H7 (cell line): Measurements from ENCODE around the gene CDV3. TPM values are rescaled to one million over a fixed set of nuclear protein-coding genes. Genes with fewer than 3 reads are reported as not detected.

Experiments
- DNase-seq: peaks from one replicate; pipeline ENCODE4 v3.0.0; 2012
- H3K27me3 ChIP-seq: 2 replicates; pipeline ENCODE4 v1.6.0; 2011; ENCODE audit warnings: mild to moderate bottlenecking, low read length; ENCODE audit not compliant: control insufficient read depth, insufficient read depth
- H3K36me3 ChIP-seq: replicated peaks from 2 replicates; pipeline ENCODE4 v1.5.1; 2011; ENCODE audit warnings: low read length; ENCODE audit not compliant: control insufficient read depth, insufficient read depth
- H3K4me3 ChIP-seq: 2 replicates; pipeline ENCODE4 v1.5.1; 2011; ENCODE audit warnings: low read depth, mild to moderate bottlenecking, control low read depth, low read length, moderate library complexity; ENCODE audit not compliant: insufficient read depth
- total RNA-seq: library from RNA; depleted of rRNA; stranded (reverse); fragments of >200 nt; shearing (Covaris generic); gene quantifications from 2 replicates; pipeline ENCODE4 v1.2.3, GENCODE V29; 2014

The CDV3 gene
- total RNA-seq, 1 experiment from 2014 or later = 89.7 TPM

DNA sequence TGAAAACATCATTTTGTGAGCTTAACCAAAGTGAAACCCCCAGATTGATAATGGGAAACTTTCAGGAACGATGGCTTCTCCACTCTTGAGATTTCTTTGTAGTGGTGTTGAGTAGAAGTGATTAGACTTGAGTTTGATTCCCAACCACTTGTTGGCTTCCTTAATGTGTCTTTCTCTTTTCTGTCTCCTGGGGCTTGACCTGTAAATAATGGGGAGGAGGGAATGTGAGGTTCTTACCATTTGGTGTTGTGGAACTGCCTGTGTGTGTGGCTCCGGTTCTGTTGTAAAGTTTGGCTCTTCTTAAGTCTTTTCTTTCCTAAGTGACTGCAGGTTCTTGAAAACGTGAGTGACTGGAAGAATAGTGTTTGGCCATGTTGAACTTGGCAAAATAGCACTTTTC lies 2.7 kb downstream of the CDV3 start:
- no peaks in the 10 kb centered on the region for H3K27me3 ChIP-seq
- peaks cover 19% of the 10 kb centered on the region for H3K36me3 ChIP-seq
- DNase-seq = no peak
- no peak overlapping the region for H3K4me3 ChIP-seq

- peak; percentile 63 for DNase-seq
- no peak overlapping the region for H3K4me3 ChIP-seq
- H3K27me3 ChIP-seq = no peaks in the 10 kb centered on the region
- peaks cover 31% of the 10 kb centered on the region for H3K36me3 ChIP-seq
Measured at GRCh38 chr3:133578548-133579191, 5.2 kb downstream of the CDV3 start.

GRCh38 chr3:133583396-133583795 lies 9.9 kb downstream of the CDV3 start:
- H3K36me3 ChIP-seq = peaks cover 47% of the 10 kb centered on the region
- no peak for DNase-seq
- no peak overlapping the region for H3K4me3 ChIP-seq
- H3K27me3 ChIP-seq = no peaks in the 10 kb centered on the region

GRCh38 chr3:133588035-133588434 lies 14.5 kb downstream of the CDV3 start:
- DNase-seq = no peak
- H3K27me3 ChIP-seq = no peaks in the 10 kb centered on the region
- H3K4me3 ChIP-seq = no peak overlapping the region
- peaks cover 36% of the 10 kb centered on the region for H3K36me3 ChIP-seq

- no peak for DNase-seq
- H3K36me3 ChIP-seq = peaks cover 28% of the 10 kb centered on the region
- H3K27me3 ChIP-seq = no peaks in the 10 kb centered on the region
- no peak overlapping the region for H3K4me3 ChIP-seq
Measured at GRCh38 chr3:133588784-133589465, 15.4 kb downstream of the CDV3 start.

GRCh38 chr3:133589503-133589902 lies 16.0 kb downstream of the CDV3 start:
- Histone ChIP-seq H3K27me3 (no peaks in the 10 kb centered on the region), H3K36me3 (peaks cover 26% of the 10 kb centered on the region), H3K4me3 (no peak overlapping the region)
- DNase-seq = no peak

DNA sequence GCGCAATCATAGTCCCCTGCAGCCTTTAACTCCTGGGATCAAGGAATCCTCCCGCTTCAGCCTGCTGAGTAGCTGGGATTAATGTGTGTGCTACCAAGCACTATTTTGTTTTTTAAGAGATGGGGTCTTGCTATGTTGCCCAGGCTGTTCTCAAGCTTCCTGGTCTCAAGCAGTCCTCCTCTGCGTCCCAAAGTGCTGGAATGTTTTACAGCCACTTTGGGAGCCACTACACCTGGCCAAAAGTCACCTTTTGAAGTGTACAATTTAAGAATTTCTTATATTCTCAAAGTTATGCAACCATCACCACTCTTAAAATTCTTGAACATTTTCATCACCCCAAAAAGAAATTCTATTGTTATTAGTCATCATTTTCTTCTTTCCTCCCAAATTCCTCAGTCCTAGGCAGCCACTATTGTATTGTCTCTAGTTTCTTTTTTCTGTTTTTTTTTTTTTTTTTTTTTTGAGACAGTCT lies 17.8 kb downstream of the CDV3 start:
- no peak for DNase-seq
- Histone ChIP-seq H3K27me3 (no peaks in the 10 kb centered on the region), H3K36me3 (peaks cover 16% of the 10 kb centered on the region), H3K4me3 (no peak overlapping the region)

DNA sequence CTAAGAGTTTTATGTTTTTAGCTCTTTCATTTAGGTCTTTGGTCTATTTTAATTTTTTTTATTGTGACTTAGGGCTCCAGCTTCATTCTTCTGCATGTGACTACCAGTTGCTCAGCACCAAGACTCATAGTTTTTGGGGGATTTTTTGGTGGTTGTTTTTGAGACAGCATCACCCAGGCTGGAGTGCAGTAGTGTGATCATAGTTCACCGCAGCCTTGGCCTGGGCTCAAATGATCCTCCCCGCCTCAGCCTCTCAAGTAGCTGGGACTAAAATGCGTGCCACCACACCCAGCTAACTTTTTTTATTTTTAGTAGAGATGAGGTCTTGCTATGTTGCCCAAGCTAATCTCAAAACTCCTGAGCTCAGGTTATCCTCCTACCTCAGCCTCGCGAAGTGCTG lies 19.4 kb downstream of the CDV3 start:
- H3K36me3 ChIP-seq = peaks cover 7% of the 10 kb centered on the region
- no peak for DNase-seq
- no peaks in the 10 kb centered on the region for H3K27me3 ChIP-seq
- H3K4me3 ChIP-seq = no peak overlapping the region

DNA sequence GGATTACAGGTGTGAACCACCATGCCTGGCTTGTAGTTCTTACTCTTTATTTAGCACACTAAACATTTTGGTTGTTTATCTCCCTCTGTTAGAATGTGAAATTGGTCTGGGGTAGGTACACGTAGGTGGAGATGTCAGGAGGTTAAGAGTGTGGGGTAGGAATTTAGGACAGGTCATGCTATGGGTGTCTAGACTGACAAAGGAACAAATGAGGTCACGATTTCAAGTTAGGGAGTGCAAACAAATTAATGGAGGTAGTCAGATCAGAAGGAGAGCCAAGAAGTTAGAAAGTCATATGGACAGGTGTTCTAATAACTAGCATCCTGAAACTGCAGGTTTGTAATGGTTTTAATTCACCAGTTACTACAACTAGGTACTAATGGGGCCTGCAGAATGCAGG lies 19.8 kb downstream of the CDV3 start:
- H3K27me3 ChIP-seq = no peaks in the 10 kb centered on the region
- DNase-seq = no peak
- peaks cover 3% of the 10 kb centered on the region for H3K36me3 ChIP-seq
- H3K4me3 ChIP-seq = no peak overlapping the region

DNA sequence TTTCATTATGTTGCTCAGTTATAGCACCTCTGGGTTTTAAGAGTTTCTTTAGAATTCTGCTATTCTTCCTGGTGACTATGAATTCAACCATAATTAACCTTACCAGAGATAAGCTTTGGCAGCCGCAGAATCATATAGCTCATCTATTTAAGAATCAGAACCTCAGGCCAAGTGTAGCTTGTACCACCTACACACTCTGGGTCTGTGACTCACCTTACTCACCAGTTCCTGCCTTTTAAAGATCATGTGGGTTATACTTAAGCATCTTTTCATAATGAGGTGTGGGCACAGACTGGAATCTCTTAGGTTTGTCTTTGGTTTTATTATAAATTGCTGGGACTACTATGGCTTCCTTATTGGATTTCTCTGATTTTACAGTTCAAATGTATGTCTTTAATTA lies 21.9 kb downstream of the CDV3 start:
- no peak overlapping the region for H3K4me3 ChIP-seq
- H3K36me3 ChIP-seq = no peaks in the 10 kb centered on the region
- no peak for DNase-seq
- H3K27me3 ChIP-seq = no peaks in the 10 kb centered on the region

- H3K27me3 ChIP-seq = no peaks in the 10 kb centered on the region
- no peak for DNase-seq
- H3K4me3 ChIP-seq = no peak overlapping the region
- no peaks in the 10 kb centered on the region for H3K36me3 ChIP-seq
Measured at GRCh38 chr3:133598405-133598804, 24.9 kb downstream of the CDV3 start.

GRCh38 chr3:133599280-133599679 lies 25.8 kb downstream of the CDV3 start:
- Histone ChIP-seq H3K36me3 (no peaks in the 10 kb centered on the region), H3K4me3 (no peak overlapping the region), H3K27me3 (no peaks in the 10 kb centered on the region)
- DNase-seq = no peak

DNA sequence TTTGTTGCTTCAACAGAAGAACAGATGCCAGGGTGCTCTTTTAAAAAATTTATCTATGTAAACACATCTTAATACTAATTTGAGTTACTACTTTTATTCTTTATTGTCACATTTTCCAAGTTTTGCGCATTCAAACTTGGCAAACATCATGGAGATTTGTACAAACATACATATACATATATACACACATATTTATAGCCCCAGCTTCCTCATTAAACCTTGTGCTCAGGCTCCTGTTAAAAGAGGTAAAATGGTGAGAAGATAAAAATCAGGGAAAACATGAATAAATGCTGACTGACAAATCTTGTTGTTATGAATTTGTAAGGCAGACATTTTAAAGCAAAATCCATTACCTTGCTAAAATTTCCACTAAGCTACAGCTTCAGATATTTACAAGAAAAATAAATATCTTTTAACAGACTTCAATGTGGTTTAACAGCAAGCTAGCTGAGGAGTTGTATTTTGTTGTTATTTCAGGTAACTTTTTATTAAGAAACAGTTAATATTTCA lies 27.1 kb downstream of the CDV3 start:
- no peaks in the 10 kb centered on the region for H3K27me3 ChIP-seq
- no peak overlapping the region for H3K4me3 ChIP-seq
- H3K36me3 ChIP-seq = no peaks in the 10 kb centered on the region
- DNase-seq = no peak

DNA sequence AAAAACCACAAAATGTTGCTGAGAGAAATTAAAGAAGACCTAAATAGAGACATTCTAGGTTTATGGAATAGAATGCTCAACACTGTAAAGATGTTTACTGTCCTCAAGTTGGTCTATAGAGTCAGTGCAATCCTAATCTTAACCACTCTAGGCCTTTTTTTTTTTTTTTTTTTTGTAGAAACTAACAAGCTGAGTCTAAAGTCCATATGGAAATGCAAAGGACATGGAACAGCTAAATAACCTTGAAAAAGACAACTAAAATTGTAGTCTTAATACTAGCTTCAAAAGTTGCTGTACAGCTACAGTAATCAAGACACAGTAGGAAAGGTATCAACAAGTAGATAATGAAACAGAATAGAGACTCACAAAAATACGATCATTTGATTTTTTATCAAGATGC lies 32.9 kb downstream of the CDV3 start:
- Histone ChIP-seq H3K4me3 (no peak overlapping the region), H3K36me3 (peaks cover 10% of the 10 kb centered on the region), H3K27me3 (no peaks in the 10 kb centered on the region)
- no peak for DNase-seq

DNA sequence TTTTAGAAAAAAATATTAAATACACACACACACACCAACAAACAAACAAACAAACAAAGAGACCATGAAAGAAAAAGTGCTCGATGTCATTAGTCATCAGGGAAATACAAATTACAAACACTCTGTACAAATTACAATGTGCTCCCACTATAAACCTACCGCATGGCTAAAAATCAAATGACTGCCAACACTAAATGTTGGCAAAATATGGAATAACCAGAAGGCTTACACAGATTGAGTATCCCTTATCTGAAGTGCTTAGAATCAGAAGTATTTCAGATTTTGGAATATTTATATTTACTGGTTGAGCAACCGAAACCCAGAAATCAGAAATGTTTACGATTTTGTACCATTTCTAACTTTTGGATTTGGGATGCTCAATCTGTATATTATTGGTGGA lies 33.4 kb downstream of the CDV3 start:
- H3K36me3 ChIP-seq = peaks cover 10% of the 10 kb centered on the region
- no peak overlapping the region for H3K4me3 ChIP-seq

More for the DNA sequence above, 33.4 kb downstream of the CDV3 start:
- no peaks in the 10 kb centered on the region for H3K27me3 ChIP-seq
- no peak for DNase-seq
